ENCODE measurements around the gene TTL. TPM values are rescaled to one million over a fixed set of nuclear protein-coding genes. Genes with fewer than 3 reads are reported as not detected.

The TTL gene
- total and polyA plus RNA-seq, 2 of the 13 experiments (the other 11 are each of a cell fraction or from before 2014, with no cell fraction given), result 19.0 to 59.8 TPM

DNA sequence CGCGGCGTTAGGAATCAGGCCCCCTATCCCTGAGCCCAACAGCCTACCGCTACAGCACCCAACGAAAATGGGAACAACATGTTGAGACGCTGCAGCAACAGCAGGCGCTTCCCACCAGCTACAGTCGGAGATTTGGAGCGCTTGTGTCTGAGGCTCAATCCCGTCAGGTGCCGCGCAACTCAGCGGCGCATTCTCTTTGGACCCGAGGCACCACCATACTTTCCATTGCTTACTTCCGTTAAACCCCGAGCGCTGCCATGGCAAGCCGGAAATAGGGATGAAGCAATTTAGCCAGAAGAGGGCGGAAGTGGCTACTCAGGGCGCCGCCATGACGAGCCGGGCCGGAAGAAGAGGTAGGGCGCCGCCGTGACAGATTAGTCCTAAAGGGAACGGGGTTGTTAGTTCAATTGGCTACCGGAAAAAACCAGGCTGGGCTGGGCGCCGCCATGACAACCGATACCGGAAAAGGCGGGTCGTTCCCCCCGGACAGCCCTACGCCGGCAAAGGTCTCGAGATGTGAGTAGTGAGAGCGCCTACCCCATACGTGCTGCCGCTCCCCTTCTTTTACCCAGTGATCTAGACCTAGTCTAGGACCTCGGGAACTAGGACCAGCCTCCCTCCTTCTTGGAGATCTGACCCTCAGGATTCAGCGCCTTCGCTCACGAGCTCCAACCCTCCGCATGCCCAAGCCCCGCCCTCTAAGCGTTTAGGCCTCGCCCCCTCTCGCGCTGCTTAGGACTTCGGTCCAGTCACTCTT is 102.4 kb downstream of the TTL start, which contains the start of gene CHCHD5 (continued):
- TF ChIP-seq, protein P1, sequence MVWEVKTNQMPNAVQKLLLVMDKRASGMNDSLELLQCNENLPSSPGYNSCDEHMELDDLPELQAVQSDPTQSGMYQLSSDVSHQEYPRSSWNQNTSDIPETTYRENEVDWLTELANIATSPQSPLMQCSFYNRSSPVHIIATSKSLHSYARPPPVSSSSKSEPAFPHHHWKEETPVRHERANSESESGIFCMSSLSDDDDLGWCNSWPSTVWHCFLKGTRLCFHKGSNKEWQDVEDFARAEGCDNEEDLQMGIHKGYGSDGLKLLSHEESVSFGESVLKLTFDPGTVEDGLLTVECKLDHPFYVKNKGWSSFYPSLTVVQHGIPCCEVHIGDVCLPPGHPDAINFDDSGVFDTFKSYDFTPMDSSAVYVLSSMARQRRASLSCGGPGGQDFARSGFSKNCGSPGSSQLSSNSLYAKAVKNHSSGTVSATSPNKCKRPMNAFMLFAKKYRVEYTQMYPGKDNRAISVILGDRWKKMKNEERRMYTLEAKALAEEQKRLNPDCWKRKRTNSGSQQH (CRISPR knock-in tag; IDR thresholded peaks at IDR 0.05; ENCODE audit: low read depth), result peak; percentile 70
- TF ChIP-seq GABPA (IDR thresholded peaks at IDR 0.05; ENCODE audit: low read depth, low read length) (peak; percentile 90), GABPA (CRISPR knock-in tag; IDR thresholded peaks at IDR 0.05; ENCODE audit: low read depth) (peak; percentile 99), SIN3A (IDR thresholded peaks at IDR 0.05; ENCODE audit: borderline replicate concordance, low read depth, low read length) (peak; percentile 89; the same call in 1 of the 2 replicates), WIZ (CRISPR knock-in tag; IDR thresholded peaks at IDR 0.05) (0 out of 2 replicates have a peak, but pooled peaks have one; percentile 29), ZNF614 (CRISPR knock-in tag; IDR thresholded peaks at IDR 0.05; ENCODE audit: borderline replicate concordance) (peak; percentile 75; the same call in 1 of the 2 replicates), MIXL1 (CRISPR knock-in tag; IDR thresholded peaks at IDR 0.05) (peak; percentile 79; the same call in 1 of the 2 replicates), FOXA3 (CRISPR knock-in tag; IDR thresholded peaks at IDR 0.05) (peak; percentile 77), FOXA1 (IDR thresholded peaks at IDR 0.05) (no peak), FOXA1 (CRISPR knock-in tag; IDR thresholded peaks at IDR 0.05) (peak; percentile 47; the same call in 1 of the 2 replicates), ETV6 (CRISPR knock-in tag; conservative IDR thresholded peaks at IDR 0.05) (peak; percentile 98), ZNF44 (CRISPR knock-in tag; IDR thresholded peaks at IDR 0.05) (no peak; the same call in 1 of the 2 replicates), ZNF883 (CRISPR knock-in tag; IDR thresholded peaks at IDR 0.05; ENCODE audit: not compliant biosample characterization) (no peak), CAMTA2 (CRISPR knock-in tag; IDR thresholded peaks at IDR 0.05; ENCODE audit: borderline replicate concordance) (no peak), MBD4 (IDR thresholded peaks at IDR 0.05; ENCODE audit: borderline replicate concordance, low read length) (no peak), GATAD1 (CRISPR knock-in tag; IDR thresholded peaks at IDR 0.05) (peak; percentile 91), TMF1 (CRISPR knock-in tag; IDR thresholded peaks at IDR 0.05; ENCODE audit: low read depth) (peak; percentile 85; the same call in 1 of the 2 replicates), FOXJ3 (CRISPR knock-in tag; IDR thresholded peaks at IDR 0.05; ENCODE audit: borderline replicate concordance) (peak; percentile 52; the same call in 1 of the 2 replicates), JUNB (CRISPR knock-in tag; IDR thresholded peaks at IDR 0.05; ENCODE audit: borderline replicate concordance) (no peak), SMARCC2 (IDR thresholded peaks at IDR 0.05) (no peak)
- TF ChIP-seq, protein P2, sequence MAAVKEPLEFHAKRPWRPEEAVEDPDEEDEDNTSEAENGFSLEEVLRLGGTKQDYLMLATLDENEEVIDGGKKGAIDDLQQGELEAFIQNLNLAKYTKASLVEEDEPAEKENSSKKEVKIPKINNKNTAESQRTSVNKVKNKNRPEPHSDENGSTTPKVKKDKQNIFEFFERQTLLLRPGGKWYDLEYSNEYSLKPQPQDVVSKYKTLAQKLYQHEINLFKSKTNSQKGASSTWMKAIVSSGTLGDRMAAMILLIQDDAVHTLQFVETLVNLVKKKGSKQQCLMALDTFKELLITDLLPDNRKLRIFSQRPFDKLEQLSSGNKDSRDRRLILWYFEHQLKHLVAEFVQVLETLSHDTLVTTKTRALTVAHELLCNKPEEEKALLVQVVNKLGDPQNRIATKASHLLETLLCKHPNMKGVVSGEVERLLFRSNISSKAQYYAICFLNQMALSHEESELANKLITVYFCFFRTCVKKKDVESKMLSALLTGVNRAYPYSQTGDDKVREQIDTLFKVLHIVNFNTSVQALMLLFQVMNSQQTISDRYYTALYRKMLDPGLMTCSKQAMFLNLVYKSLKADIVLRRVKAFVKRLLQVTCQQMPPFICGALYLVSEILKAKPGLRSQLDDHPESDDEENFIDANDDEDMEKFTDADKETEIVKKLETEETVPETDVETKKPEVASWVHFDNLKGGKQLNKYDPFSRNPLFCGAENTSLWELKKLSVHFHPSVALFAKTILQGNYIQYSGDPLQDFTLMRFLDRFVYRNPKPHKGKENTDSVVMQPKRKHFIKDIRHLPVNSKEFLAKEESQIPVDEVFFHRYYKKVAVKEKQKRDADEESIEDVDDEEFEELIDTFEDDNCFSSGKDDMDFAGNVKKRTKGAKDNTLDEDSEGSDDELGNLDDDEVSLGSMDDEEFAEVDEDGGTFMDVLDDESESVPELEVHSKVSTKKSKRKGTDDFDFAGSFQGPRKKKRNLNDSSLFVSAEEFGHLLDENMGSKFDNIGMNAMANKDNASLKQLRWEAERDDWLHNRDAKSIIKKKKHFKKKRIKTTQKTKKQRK (IDR thresholded peaks at IDR 0.05; ENCODE audit: low read length), result no peak
- TF ChIP-seq, protein P3, sequence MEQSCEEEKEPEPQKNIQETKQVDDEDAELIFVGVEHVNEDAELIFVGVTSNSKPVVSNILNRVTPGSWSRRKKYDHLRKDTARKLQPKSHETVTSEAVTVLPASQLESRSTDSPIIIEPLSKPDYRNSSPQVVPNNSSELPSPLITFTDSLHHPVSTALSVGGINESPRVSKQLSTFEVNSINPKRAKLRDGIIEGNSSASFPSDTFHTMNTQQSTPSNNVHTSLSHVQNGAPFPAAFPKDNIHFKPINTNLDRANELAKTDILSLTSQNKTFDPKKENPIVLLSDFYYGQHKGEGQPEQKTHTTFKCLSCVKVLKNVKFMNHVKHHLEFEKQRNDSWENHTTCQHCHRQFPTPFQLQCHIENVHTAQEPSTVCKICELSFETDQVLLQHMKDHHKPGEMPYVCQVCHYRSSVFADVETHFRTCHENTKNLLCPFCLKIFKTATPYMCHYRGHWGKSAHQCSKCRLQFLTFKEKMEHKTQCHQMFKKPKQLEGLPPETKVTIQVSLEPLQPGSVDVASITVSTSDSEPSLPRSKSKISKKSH (CRISPR knock-in tag; IDR thresholded peaks at IDR 0.05; ENCODE audit: borderline replicate concordance), result peak; percentile 91
- TF ChIP-seq, protein P4, sequence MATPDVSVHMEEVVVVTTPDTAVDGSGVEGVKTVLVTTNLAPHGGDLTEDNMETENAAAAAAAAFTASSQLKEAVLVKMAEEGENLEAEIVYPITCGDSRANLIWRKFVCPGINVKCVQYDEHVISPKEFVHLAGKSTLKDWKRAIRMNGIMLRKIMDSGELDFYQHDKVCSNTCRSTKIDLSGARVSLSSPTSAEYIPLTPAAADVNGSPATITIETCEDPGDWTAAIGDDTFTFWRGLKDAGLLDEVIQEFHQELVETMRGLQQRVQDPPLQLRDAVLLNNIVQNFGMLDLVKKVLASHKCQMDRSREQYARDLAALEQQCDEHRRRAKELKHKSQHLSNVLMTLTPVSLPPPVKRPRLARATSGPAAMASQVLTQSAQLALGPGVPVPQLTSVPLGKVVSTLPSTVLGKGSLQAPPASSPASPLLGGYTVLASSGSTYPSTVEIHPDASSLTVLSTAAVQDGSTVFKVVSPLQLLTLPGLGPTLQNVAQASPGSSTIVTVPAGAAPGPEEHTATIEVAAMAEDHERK (CRISPR knock-in tag; IDR thresholded peaks at IDR 0.05; ENCODE audit: low read depth), result peak; percentile 50; the same call in 1 of the 2 replicates
